ENCODE measurements around the gene WDFY1. TPM values are rescaled to one million over a fixed set of nuclear protein-coding genes. Genes with fewer than 3 reads are reported as not detected.

The WDFY1 gene
- total RNA-seq, 2 experiments from 2014 or later, result 41.1 to 41.5 TPM

GRCh38 chr2:223957092-223957851 is 12.1 kb upstream of the WDFY1 start, which contains the start of gene MRPL44:
TSS of gene MRPL44 (plus strand) at chr2:223957463. CDS start at chr2:223957473, 10 bp downstream.
- Mint-ChIP-seq H3K27ac (peak within 1 kb of the TSS; percentile 93), H3K4me1 (ENCODE audit: low read depth) (peaks cover 68% of the 10 kb centered on the region), H3K4me3 (peak within 1 kb of the TSS; percentile 94), H3K36me3 (ENCODE audit: low read depth) (peaks cover 48% of the 10 kb centered on the region), H3K9me3 (no peaks in the 10 kb centered on the region), H3K27me3 (no peaks in the 10 kb centered on the region)
- DNase-seq (peak; percentile 92 to 99 (median 96)), ATAC-seq (ENCODE audit: poor library complexity) (peak; percentile 100)
- Histone ChIP-seq H3K9me3 (ENCODE audit: control insufficient read depth in 1 of 2, insufficient read depth in 1 of 2, low read length in 2 of 2) (no peaks in the 10 kb centered on the region), H3K4me1 (ENCODE audit: insufficient read depth, low read length) (peaks cover 31% of the 10 kb centered on the region), H3K27me3 (ENCODE audit: control insufficient read depth in 1 of 2, insufficient read depth in 2 of 2, low read length in 2 of 2) (no peaks in the 10 kb centered on the region), H3K4me3 (ENCODE audit: low read length) (peak within 1 kb of the TSS; percentile 89), H3K36me3 (ENCODE audit: insufficient read depth, low read length) (peaks cover 27% of the 10 kb centered on the region), H3K27ac (ENCODE audit: low read depth in 1 of 2, low read length in 2 of 2) (peak within 1 kb of the TSS; percentile 56 to 58)
- intact Hi-C loops (cut with DNase I, micrococcal nuclease), result loop anchor here (5.0 to 10.0 kb wide), 6 partner anchors 120 to 1300 kb away; partner anchors contain the start of genes CUL3 (in 2 of the 2), ACSL3 (in 1 of the 2), AP1S3 (in 1 of the 2) and DOCK10 (in 1 of the 2)
- ChIA-PET POLR2A (interaction anchor here (0.9 to 4.8 kb wide), 7 partner anchors 10 to 629 kb away, joined by 3 to 41 read pairs (median 5); partner anchors contain the start of gene WDFY1), CTCF (interaction anchor here (1.0 to 1.5 kb wide), 2 partner anchors 12 to 13 kb away, joined by 5 to 7 read pairs; partner anchors contain the start of gene WDFY1)
- TF ChIP-seq CTCF (IDR thresholded peaks at IDR 0.05), result no peak

GRCh38 chr2:223956300-223956699 is 11.2 kb upstream of the WDFY1 start:
- intact Hi-C loops (cut with DNase I, micrococcal nuclease), result loop anchor here (5.0 to 10.0 kb wide), 6 partner anchors 119 to 1299 kb away; partner anchors contain the start of genes CUL3 (in 2 of the 2), ACSL3 (in 1 of the 2), AP1S3 (in 1 of the 2) and DOCK10 (in 1 of the 2)
- no peaks in the 10 kb centered on the region for H3K27me3 ChIP-seq (ENCODE audit: control insufficient read depth in 1 of 2, insufficient read depth in 2 of 2, low read length in 2 of 2)
- Mint-ChIP-seq H3K4me1 (ENCODE audit: low read depth) (peaks cover 63% of the 10 kb centered on the region), H3K27me3 (no peaks in the 10 kb centered on the region), H3K27ac (peak overlapping the region; percentile 93), H3K4me3 (peak overlapping the region; percentile 80), H3K9me3 (no peaks in the 10 kb centered on the region), H3K36me3 (ENCODE audit: low read depth) (peaks cover 38% of the 10 kb centered on the region)
- peaks cover 25% of the 10 kb centered on the region for H3K4me1 ChIP-seq (ENCODE audit: insufficient read depth, low read length)
- ChIA-PET POLR2A (interaction anchor here (0.9 to 4.8 kb wide), 2 partner anchors 11 to 13 kb away, joined by 5 to 41 read pairs; partner anchors contain the start of gene WDFY1), CTCF (no interaction called here)
- H3K36me3 ChIP-seq (ENCODE audit: insufficient read depth, low read length), result peaks cover 19% of the 10 kb centered on the region
- no peaks in the 10 kb centered on the region for H3K9me3 ChIP-seq (ENCODE audit: control insufficient read depth in 1 of 2, insufficient read depth in 1 of 2, low read length in 2 of 2)
- no peak for TF ChIP-seq CTCF (IDR thresholded peaks at IDR 0.05)
- no peak overlapping the region for H3K4me3 ChIP-seq (ENCODE audit: low read length)
- ATAC-seq (ENCODE audit: poor library complexity) (no peak), DNase-seq (no peak)
- H3K27ac ChIP-seq (ENCODE audit: low read depth in 1 of 2, low read length in 2 of 2), result no peak overlapping the region

GRCh38 chr2:223954401-223954800 is 9.3 kb upstream of the WDFY1 start:
- no peak for TF ChIP-seq CTCF (IDR thresholded peaks at IDR 0.05)
- ChIA-PET POLR2A (interaction anchor here (0.6 to 4.8 kb wide), 2 partner anchors 9 to 25 kb away, joined by 3 to 41 read pairs; partner anchors contain the start of gene WDFY1), CTCF (interaction anchor here (0.6 to 1.3 kb wide), 3 partner anchors 9 to 16 kb away, joined by 3 to 4 read pairs (median 3); partner anchors contain the start of gene WDFY1)
- Mint-ChIP-seq H3K4me1 (ENCODE audit: low read depth) (peaks cover 55% of the 10 kb centered on the region), H3K27me3 (no peaks in the 10 kb centered on the region), H3K4me3 (no peak overlapping the region), H3K36me3 (ENCODE audit: low read depth) (peaks cover 19% of the 10 kb centered on the region), H3K9me3 (no peaks in the 10 kb centered on the region), H3K27ac (no peak overlapping the region)
- Histone ChIP-seq H3K4me1 (ENCODE audit: insufficient read depth, low read length) (peaks cover 25% of the 10 kb centered on the region), H3K36me3 (ENCODE audit: insufficient read depth, low read length) (peaks cover under 1% of the 10 kb centered on the region), H3K4me3 (ENCODE audit: low read length) (no peak overlapping the region), H3K9me3 (ENCODE audit: control insufficient read depth in 1 of 2, insufficient read depth in 1 of 2, low read length in 2 of 2) (no peaks in the 10 kb centered on the region), H3K27me3 (ENCODE audit: control insufficient read depth in 1 of 2, insufficient read depth in 2 of 2, low read length in 2 of 2) (no peaks in the 10 kb centered on the region), H3K27ac (ENCODE audit: low read depth in 1 of 2, low read length in 2 of 2) (no peak overlapping the region)
- DNase-seq (no peak), ATAC-seq (ENCODE audit: poor library complexity) (no peak)
- intact Hi-C loops (cut with DNase I, micrococcal nuclease), result loop anchor here (10.0 kb wide), 2 partner anchors 630 to 1090 kb away; partner anchors contain the start of genes CUL3 (in 1 of the 2) and DOCK10 (in 1 of the 2)

All from CD4-positive, alpha-beta T cell (primary cell).